NB4 (cell line): ENCODE measurements around the gene PRR15L.

Source experiments
- DNase-seq: peaks from one replicate; pipeline ENCODE4 v3.0.0; 2010; ENCODE audit warnings: low read depth
- H3K4me3 ChIP-seq: one replicate; pipeline ENCODE4 v1.5.1; 2011; ENCODE audit warnings: mild to moderate bottlenecking, low read depth, low read length, moderate library complexity
- MYC ChIP-seq: IDR thresholded peaks from 2 replicates; pipeline ENCODE4 v1.6.1; 2011; ENCODE audit warnings: low read depth, low read length
- POLR2A ChIP-seq: IDR thresholded peaks from 2 replicates; pipeline ENCODE4 v1.6.1; 2011; ENCODE audit warnings: mild to moderate bottlenecking; ENCODE audit not compliant: insufficient read length; ENCODE audit errors: extremely low read depth
- TF ChIP-seq, protein P1 (sequence below): IDR thresholded peaks from 2 replicates; pipeline ENCODE4 v1.6.1; 2011; ENCODE audit warnings: low read depth, low read length
- TF ChIP-seq, protein P2 (sequence below): IDR thresholded peaks from one replicate; pipeline ENCODE4 v1.5.1; 2012; ENCODE audit warnings: low read depth, low read length

Gene PRR15L

GRCh38 chr17:47996201-47996600 lies 38.5 kb upstream of the PRR15L start:
- TF ChIP-seq POLR2A, result no peak
- TF ChIP-seq, protein P1, sequence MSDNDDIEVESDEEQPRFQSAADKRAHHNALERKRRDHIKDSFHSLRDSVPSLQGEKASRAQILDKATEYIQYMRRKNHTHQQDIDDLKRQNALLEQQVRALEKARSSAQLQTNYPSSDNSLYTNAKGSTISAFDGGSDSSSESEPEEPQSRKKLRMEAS, result no peak
- TF ChIP-seq, protein P2, sequence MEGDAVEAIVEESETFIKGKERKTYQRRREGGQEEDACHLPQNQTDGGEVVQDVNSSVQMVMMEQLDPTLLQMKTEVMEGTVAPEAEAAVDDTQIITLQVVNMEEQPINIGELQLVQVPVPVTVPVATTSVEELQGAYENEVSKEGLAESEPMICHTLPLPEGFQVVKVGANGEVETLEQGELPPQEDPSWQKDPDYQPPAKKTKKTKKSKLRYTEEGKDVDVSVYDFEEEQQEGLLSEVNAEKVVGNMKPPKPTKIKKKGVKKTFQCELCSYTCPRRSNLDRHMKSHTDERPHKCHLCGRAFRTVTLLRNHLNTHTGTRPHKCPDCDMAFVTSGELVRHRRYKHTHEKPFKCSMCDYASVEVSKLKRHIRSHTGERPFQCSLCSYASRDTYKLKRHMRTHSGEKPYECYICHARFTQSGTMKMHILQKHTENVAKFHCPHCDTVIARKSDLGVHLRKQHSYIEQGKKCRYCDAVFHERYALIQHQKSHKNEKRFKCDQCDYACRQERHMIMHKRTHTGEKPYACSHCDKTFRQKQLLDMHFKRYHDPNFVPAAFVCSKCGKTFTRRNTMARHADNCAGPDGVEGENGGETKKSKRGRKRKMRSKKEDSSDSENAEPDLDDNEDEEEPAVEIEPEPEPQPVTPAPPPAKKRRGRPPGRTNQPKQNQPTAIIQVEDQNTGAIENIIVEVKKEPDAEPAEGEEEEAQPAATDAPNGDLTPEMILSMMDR, result no peak
- DNase-seq, result no peak
- no peak overlapping the region for H3K4me3 ChIP-seq

GRCh38 chr17:47995241-47995935 lies 37.7 kb upstream of the PRR15L start:
- DNase-seq, result no peak
- no peak overlapping the region for H3K4me3 ChIP-seq
- TF ChIP-seq, protein P1, result no peak
- no peak for TF ChIP-seq POLR2A
- no peak for TF ChIP-seq MYC
- TF ChIP-seq, protein P2, result no peak

DNA sequence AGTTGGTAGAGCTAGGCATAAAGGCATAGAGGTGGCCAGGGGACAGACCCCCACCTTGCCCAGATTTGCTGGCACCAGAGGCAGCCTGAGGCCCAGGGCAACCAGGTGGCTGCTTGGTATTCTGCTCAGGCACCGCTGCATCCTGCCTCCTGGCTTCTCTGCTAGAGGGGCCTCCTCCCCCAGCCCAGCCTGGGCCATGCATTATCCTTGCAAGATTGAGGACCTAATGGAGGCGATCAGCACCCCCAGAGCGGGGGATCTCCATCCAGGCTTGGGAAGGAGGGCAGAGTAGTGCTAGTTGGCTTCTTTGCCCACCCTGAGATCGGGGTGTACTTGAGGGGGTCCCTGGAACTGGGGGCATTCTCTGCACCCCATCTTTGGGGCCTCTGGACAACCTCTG lies 37.0 kb upstream of the PRR15L start:
- no peak overlapping the region for H3K4me3 ChIP-seq
- no peak for TF ChIP-seq MYC
- TF ChIP-seq POLR2A, result no peak
- TF ChIP-seq, protein P1, result no peak
- TF ChIP-seq, protein P2, result no peak
- no peak for DNase-seq

- no peak overlapping the region for H3K4me3 ChIP-seq
- TF ChIP-seq, protein P2, result no peak
- no peak for DNase-seq
These were observed 36.3 kb upstream of the PRR15L start for GRCh38 chr17:47993964-47994363.

- DNase-seq, result no peak
- no peak for TF ChIP-seq MYC
- TF ChIP-seq, protein P2, result no peak
- TF ChIP-seq, protein P1, result no peak
- no peak for TF ChIP-seq POLR2A
- H3K4me3 ChIP-seq, result no peak overlapping the region
These were observed 35.4 kb upstream of the PRR15L start for GRCh38 chr17:47993031-47993564.

DNA sequence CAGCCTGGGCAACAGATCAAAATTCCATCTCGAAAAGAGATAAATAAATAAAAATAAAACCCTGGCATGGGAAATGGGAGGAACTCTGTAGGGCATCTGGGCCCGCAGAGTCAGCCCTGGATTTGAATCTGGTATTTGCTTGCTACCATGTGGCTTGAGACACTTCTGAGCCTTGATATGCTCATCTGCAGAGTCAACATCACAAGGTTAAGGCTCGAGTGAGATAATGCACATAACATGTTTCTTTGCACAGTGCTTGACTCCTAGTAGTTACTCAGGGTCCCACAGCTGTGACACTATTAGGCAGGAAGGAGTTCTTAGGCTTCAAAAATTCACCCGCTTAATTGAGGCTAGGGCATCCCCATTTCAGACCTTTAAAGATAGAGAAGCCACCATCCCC lies 34.5 kb upstream of the PRR15L start:
- TF ChIP-seq, protein P2, result no peak
- no peak for TF ChIP-seq MYC
- TF ChIP-seq, protein P1, result no peak
- no peak for TF ChIP-seq POLR2A
- no peak for DNase-seq
- no peak overlapping the region for H3K4me3 ChIP-seq
